ENCODE data around the gene GRIFIN.

DNA sequence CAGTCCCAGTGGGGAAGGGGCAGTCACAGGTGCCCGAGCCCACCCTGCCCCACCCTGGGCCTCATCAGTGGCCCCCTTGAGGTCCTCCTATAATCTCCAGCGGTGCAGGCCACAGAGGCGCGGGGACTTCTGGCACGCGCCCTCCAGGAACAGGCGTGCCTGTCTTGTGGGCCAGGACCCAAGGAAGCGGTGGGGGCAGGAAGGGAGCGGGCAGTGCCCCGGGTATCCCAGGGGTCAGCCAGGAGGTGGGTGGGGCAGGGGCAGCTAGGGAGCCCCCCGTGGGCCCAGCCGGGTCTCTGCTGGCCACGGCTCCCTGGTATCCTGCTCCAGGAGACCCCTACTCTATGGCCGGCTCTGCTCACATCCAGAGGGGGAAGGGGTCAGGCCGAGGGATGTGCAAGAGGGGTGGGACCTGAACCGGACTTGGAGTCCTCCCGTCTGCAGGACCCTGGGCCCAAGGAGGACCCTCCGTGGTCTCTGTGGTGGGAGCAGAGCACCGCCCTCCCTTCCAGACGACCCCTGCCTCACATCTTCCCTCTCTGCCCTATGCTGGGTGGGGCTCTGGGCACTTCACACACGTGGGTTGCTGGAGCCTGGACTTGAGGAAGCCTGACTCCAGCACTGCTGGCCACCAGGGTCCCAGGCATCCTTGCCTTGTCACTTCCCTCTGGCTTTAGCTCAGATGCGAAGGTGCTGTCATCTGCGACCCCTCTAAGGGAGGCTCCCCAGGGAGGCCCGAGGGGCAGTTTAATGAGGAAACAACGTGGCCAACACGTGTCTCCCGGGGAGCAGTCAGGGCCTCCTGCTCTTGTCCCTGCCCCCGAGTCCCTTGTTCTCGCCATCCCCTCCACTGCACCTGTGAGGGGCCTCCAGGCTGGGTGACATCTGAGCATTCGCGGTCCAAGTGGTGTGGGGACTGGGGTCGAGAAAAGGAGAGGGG is 18.3 kb upstream of the GRIFIN start:
- TF ChIP-seq, protein P1, sequence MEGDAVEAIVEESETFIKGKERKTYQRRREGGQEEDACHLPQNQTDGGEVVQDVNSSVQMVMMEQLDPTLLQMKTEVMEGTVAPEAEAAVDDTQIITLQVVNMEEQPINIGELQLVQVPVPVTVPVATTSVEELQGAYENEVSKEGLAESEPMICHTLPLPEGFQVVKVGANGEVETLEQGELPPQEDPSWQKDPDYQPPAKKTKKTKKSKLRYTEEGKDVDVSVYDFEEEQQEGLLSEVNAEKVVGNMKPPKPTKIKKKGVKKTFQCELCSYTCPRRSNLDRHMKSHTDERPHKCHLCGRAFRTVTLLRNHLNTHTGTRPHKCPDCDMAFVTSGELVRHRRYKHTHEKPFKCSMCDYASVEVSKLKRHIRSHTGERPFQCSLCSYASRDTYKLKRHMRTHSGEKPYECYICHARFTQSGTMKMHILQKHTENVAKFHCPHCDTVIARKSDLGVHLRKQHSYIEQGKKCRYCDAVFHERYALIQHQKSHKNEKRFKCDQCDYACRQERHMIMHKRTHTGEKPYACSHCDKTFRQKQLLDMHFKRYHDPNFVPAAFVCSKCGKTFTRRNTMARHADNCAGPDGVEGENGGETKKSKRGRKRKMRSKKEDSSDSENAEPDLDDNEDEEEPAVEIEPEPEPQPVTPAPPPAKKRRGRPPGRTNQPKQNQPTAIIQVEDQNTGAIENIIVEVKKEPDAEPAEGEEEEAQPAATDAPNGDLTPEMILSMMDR (conservative IDR thresholded peaks at IDR 0.05; ENCODE audit: low read length), result no peak
- no peak for TF ChIP-seq EZH2phosphoT487 (IDR thresholded peaks at IDR 0.05; ENCODE audit: borderline replicate concordance, low read depth, low read length)
